A673 (cell line): ENCODE measurements around the gene RFX1. TPM values are rescaled to one million over a fixed set of nuclear protein-coding genes. Genes with fewer than 3 reads are reported as not detected.

Experiments used
- BruUV-seq: library from RNA; stranded (reverse); fragments of 400-500 nt; replicated peaks from 2 replicates; lab custom pipeline; 2021; lab: Mats Ljungman, UMichigan
- CTCF ChIA-PET: fragments of 300-600 bp; sonication (Branson Sonifier 250); formaldehyde crosslinking; loops from one replicate; lab custom pipeline; 2022; ENCODE audit warnings: antibody characterized with exemption; lab: Charles Lee
- POLR2A ChIA-PET: fragments of 300-600 bp; sonication (Branson Sonifier 250); formaldehyde crosslinking; loops from one replicate; lab custom pipeline; 2022; ENCODE audit warnings: antibody characterized with exemption; ENCODE audit not compliant: low non-redundant PET; lab: Charles Lee
- DNase-seq: peaks from one replicate; pipeline ENCODE4 v3.0.0-alpha.2; 2015; ENCODE audit warnings: low spot score
- H3K27ac ChIP-seq: fragments of 200-600 bp; sonication (generic); 2 replicates; pipeline ENCODE4 v1.5.1; 2016; ENCODE audit warnings: mixed run types, low read depth, mild to moderate bottlenecking, mixed read lengths, antibody characterized with exemption, low read length; ENCODE audit not compliant: poor library complexity, severe bottlenecking
- H3K27me3 ChIP-seq: fragments of 200-600 bp; sonication (generic); replicated peaks from 2 replicates; pipeline ENCODE4 v1.6.1; 2017; ENCODE audit warnings: mixed run types, low read depth, mild to moderate bottlenecking, mixed read lengths, antibody characterized with exemption, low read length; ENCODE audit not compliant: insufficient read depth, poor library complexity
- H3K36me3 ChIP-seq: fragments of 200-600 bp; sonication (generic); 2 replicates; pipeline ENCODE4 v1.6.1; 2016; ENCODE audit warnings: mixed run types, mild to moderate bottlenecking, mixed read lengths, antibody characterized with exemption, low read length; ENCODE audit not compliant: insufficient read depth, poor library complexity, severe bottlenecking
- H3K4me1 ChIP-seq: fragments of 200-600 bp; sonication (generic); 2 replicates; pipeline ENCODE4 v1.6.1; 2017; ENCODE audit warnings: mixed run types, mild to moderate bottlenecking, mixed read lengths, antibody characterized with exemption, low read length; ENCODE audit not compliant: insufficient read depth, poor library complexity, severe bottlenecking
- H3K4me3 ChIP-seq: fragments of 200-600 bp; sonication (generic); 2 replicates; pipeline ENCODE4 v1.5.1; 2016; ENCODE audit warnings: low read depth, mixed run types, mild to moderate bottlenecking, mixed read lengths, low read length; ENCODE audit not compliant: poor library complexity, severe bottlenecking
- H3K9me3 ChIP-seq: fragments of 200-600 bp; sonication (generic); 2 replicates; pipeline ENCODE4 v1.6.1; 2016; ENCODE audit warnings: mixed run types, low read depth, mild to moderate bottlenecking, mixed read lengths, antibody characterized with exemption, low read length; ENCODE audit not compliant: poor library complexity, severe bottlenecking
- EZH2 ChIP-seq: fragments of 200-600 bp; sonication (generic); IDR thresholded peaks from 2 replicates; pipeline ENCODE4 v1.6.1; 2017; ENCODE audit warnings: borderline replicate concordance, low read depth, mild to moderate bottlenecking, mixed read lengths, antibody characterized with exemption, low read length; ENCODE audit not compliant: poor library complexity, severe bottlenecking
- intact Hi-C: fragments of 100-400 bp; cut with micrococcal nuclease; formaldehyde crosslinking; loops from one replicate; pipeline ENCODE4 v1.10.0; 2022; ENCODE audit not compliant: unreplicated experiment
- total RNA-seq: library from RNA; stranded (reverse); gene quantifications from 2 replicates; pipeline ENCODE4 v1.2.3, GENCODE V29; 2021
- TF ChIP-seq, protein P1 (sequence below): fragments of 300-800, 200-600 bp; sonication (generic); conservative IDR thresholded peaks from 2 replicates; pipeline ENCODE4 v1.5.1; 2017; ENCODE audit warnings: low read depth, mild to moderate bottlenecking, antibody characterized with exemption, low read length, moderate library complexity, mixed read lengths

The RFX1 gene
- total RNA-seq, 1 experiment from 2014 or later: 19.5 TPM

DNA sequence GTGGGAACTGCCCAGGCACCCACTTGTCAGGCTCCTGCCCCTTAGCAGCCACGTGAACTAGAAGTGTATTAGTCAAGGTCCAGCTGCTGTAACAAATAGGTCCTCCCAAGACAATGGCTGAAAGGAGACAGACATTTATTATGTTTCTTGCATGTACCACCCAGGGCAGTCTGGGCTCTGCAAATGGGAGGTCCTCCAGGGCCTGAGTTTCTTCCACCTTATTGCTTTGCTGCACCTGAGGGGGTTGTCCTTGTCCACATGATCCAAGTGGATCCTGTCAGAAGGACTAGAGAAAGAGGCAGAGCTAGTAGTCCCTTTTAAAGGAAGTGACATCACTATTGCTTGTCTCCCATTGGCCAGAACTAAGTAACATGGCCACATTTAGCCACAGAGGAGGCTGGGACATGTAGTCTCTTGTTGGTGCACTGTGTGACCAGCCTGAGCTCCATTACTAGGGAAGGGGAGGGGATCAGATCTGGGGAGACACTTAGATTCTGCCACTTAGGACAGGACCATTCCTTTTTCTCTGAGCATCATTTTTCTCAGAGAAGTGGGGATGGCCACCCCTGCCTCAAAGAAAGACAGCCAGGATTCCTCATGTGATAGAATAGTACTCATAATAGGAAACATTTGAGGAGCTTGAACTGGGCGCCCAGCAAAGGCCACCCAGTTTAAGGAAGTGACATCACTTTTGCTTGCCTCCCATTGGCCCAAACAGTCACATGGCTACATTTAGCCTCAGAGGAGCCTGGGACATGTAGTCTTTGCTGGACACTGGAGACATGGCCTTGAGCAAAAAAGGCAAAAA is 85.0 kb downstream of the RFX1 start:
- peak; percentile 80 for DNase-seq
- TF ChIP-seq EZH2: no peak
- TF ChIP-seq, protein P1, sequence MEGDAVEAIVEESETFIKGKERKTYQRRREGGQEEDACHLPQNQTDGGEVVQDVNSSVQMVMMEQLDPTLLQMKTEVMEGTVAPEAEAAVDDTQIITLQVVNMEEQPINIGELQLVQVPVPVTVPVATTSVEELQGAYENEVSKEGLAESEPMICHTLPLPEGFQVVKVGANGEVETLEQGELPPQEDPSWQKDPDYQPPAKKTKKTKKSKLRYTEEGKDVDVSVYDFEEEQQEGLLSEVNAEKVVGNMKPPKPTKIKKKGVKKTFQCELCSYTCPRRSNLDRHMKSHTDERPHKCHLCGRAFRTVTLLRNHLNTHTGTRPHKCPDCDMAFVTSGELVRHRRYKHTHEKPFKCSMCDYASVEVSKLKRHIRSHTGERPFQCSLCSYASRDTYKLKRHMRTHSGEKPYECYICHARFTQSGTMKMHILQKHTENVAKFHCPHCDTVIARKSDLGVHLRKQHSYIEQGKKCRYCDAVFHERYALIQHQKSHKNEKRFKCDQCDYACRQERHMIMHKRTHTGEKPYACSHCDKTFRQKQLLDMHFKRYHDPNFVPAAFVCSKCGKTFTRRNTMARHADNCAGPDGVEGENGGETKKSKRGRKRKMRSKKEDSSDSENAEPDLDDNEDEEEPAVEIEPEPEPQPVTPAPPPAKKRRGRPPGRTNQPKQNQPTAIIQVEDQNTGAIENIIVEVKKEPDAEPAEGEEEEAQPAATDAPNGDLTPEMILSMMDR: no peak
- ChIA-PET CTCF (no interaction called here), POLR2A (interaction anchor here (0.8 kb wide), 1 partner anchor 100 kb away, joined by 3 read pairs; no protein-coding TSS in a partner anchor)
- Histone ChIP-seq H3K27ac (no peak overlapping the region), H3K36me3 (peaks cover 17% of the 10 kb centered on the region), H3K27me3 (no peaks in the 10 kb centered on the region), H3K4me1 (no peaks in the 10 kb centered on the region), H3K4me3 (no peak overlapping the region), H3K9me3 (peaks cover 5% of the 10 kb centered on the region)
- no TSS peak for BruUV-seq
- intact Hi-C loops: no loop called here

DNA sequence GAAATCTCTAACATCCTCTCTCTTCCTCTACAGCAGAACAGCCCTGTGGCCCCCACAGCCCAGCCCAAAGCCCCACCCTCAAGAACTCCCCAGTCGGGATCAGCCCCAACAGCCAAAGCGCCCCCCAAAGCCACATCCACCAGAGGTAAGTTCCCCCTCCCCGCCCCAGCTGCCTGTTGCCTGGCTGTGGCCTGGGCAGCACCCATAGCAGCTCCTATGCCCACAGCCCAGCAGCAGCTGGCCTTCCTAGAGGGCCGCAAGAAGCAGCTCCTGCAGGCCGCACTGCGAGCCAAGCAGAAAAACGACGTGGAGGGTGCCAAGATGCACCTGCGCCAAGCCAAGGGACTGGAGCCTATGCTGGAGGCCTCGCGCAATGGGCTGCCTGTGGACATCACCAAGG is 85.6 kb downstream of the RFX1 start:
- Histone ChIP-seq H3K9me3 (peaks cover 5% of the 10 kb centered on the region), H3K27me3 (no peaks in the 10 kb centered on the region), H3K4me3 (no peak overlapping the region), H3K36me3 (peaks cover 17% of the 10 kb centered on the region), H3K4me1 (no peaks in the 10 kb centered on the region), H3K27ac (no peak overlapping the region)
- no peak for DNase-seq
- no TSS peak for BruUV-seq
- no peak for TF ChIP-seq EZH2
- TF ChIP-seq, protein P1: no peak
- ChIA-PET POLR2A (no interaction called here), CTCF (no interaction called here)
- intact Hi-C loops: no loop called here

DNA sequence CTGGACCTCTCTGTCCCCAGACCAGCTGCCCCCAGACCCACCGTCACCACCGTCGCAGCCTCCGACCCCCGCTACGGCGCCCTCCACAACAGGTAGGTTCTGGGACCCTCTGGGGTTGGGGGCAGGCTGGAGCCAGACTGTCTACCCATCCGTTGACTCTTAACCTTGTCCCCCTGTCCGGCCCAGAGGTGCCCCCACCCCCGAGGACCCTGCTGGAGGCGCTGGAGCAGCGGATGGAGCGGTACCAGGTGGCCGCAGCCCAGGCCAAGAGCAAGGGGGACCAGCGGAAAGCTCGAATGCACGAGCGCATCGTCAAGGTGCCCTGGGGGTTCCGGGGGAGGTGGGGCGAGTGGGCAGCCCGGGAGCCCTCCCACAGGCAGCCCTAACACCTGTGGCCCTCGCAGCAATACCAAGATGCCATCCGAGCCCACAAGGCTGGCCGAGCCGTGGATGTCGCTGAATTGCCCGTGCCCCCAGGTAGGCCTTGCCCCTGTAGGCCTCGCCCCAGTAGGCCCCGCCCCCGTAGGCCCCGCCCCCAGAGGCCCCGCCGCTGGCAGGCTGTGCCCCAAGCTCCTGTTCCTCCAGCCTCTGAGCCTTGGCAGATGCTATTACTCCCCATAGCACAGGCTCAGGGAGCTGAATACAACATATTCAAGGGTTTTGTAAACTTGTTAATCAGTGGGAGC is 87.3 kb downstream of the RFX1 start:
- no peaks in the 10 kb centered on the region for H3K27me3 ChIP-seq
- H3K4me1 ChIP-seq: no peaks in the 10 kb centered on the region
- intact Hi-C loops: no loop called here
- H3K9me3 ChIP-seq: peaks cover 5% of the 10 kb centered on the region
- ChIA-PET CTCF (no interaction called here), POLR2A (no interaction called here)
- H3K36me3 ChIP-seq: peaks cover 22% of the 10 kb centered on the region
- no TSS peak for BruUV-seq
- TF ChIP-seq, protein P1: no peak
- no peak for DNase-seq
- H3K4me3 ChIP-seq: no peak overlapping the region
- no peak overlapping the region for H3K27ac ChIP-seq
